Stimulated activated effector memory CD8-positive, alpha-beta T cell treated with anti-CD3 and anti-CD28 coated beads, Interleukin-12 subunit alpha, Interleukin-12 subunit beta, amount 100 ng/mL, for 72 hours (primary cell): ENCODE measurements around the gene TCP11L2.
"Not testable (repeated sequence)": the region's sequence is repeated elsewhere in the genome, so short reads cannot be mapped to it uniquely, and the experiment has no call there.

Experiments
- ATAC-seq: fragments of 150-1000 bp; cut with Tn5 transposase; 2 replicates; pipeline ENCODE4 v1.10.0; 2021
- DNase-seq, 2 donors: peaks; one replicate each; pipeline ENCODE4 v3.0.0; 2021 to 2022; ENCODE audit warnings: low spot score in 2 of 2
- H3K27ac Mint-ChIP-seq: one replicate; pipeline ENCODE4 v1.8.0; 2022; ENCODE audit warnings: mild to moderate bottlenecking, mixed read lengths
- H3K36me3 Mint-ChIP-seq: one replicate; pipeline ENCODE4 v1.8.0; 2022; ENCODE audit warnings: mild to moderate bottlenecking, mixed read lengths
- H3K4me1 Mint-ChIP-seq: one replicate; pipeline ENCODE4 v1.8.0; 2022; ENCODE audit warnings: mixed read lengths
- H3K4me3 Mint-ChIP-seq: one replicate; pipeline ENCODE4 v1.8.0; 2022; ENCODE audit warnings: mild to moderate bottlenecking, mixed read lengths
- H3K9me3 Mint-ChIP-seq: one replicate; pipeline ENCODE4 v1.8.0; 2022; ENCODE audit warnings: mixed read lengths

The TCP11L2 gene

DNA sequence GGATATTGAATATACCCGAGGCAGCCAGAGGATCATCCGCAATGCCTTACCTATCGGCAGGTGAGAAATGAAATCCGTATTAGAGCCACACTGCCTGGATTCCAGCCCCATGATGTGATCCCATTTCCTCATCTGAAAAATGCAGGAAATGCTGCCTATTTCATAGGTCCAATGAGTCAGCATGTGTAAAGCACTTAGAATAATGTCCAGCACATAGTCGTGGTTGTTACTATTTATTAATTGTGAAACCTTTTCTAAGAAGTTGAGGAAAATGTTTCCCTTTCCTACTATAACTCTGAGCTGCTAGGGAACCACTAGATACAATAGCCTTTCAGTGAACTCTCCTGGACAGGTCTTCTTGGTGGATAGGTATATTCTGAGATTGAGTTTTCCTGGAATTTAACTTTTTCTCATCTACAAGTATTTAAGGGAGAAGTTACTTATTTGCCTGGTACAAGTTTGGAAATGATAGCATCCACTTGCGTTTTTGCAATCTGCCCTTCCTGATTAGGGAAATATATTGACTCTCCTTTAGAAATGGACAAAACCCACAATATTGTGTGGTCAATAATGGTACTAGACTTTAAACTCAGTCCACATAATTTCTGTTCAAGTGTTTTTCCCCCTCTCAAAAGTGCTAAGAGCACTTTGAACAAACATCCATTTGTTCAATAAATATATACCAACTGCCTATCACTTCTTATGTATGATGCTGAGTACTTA, 67.3 kb downstream of the TCP11L2 start:
- H3K4me3 Mint-ChIP-seq, result no peak overlapping the region
- no peak overlapping the region for H3K27ac Mint-ChIP-seq
- no peak for ATAC-seq
- H3K4me1 Mint-ChIP-seq, result no peaks in the 10 kb centered on the region
- H3K9me3 Mint-ChIP-seq, result no peaks in the 10 kb centered on the region
- H3K36me3 Mint-ChIP-seq, result peaks cover 63% of the 10 kb centered on the region
- DNase-seq, result no peak

DNA sequence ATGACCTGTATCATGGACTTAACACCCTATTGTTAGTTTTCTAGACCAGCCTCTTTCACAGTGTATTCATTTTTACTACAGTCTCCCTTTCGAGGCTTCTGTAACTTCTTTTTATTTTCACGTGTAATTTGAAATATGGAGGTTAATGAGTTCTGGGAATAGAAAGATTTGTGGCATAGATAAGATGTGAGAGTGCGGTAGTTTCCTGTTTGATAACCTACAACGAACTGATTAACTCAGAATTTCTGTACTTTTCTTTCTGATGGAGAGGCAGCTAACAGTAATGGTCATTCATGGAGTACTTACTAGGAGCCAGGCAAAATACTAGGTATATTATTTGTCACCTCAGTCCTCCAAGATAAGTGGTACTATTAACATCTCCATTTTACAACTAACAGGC, 76.3 kb downstream of the TCP11L2 start:
- no peak for DNase-seq
- Mint-ChIP-seq H3K36me3 (peaks cover 40% of the 10 kb centered on the region), H3K27ac (peak overlapping the region; percentile 23), H3K4me1 (peaks cover 8% of the 10 kb centered on the region), H3K9me3 (no peaks in the 10 kb centered on the region), H3K4me3 (no peak overlapping the region)
- no peak for ATAC-seq

DNA sequence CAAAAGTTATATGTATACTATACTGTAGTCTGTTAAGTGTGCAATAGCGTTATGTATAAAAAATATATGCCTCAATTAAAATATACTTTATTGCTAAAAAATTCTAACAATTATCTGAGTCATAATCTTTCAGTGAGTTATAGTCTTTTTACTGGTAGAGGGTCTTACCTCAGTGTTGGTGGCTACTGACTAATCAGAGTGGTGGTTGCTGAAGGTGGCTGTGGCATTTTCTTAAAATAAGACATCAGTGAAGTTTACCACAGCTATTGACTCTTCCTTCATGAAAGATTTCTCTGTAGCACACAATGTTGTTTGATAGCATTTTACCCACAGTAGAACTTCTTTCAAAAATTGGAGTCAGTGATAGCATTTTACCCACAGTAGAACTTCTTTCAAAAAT, 78.4 kb downstream of the TCP11L2 start:
- Mint-ChIP-seq H3K36me3 (peaks cover 41% of the 10 kb centered on the region), H3K4me3 (no peak overlapping the region), H3K9me3 (no peaks in the 10 kb centered on the region), H3K4me1 (peaks cover 8% of the 10 kb centered on the region), H3K27ac (no peak overlapping the region)
- ATAC-seq (peak; percentile 67), DNase-seq (no peak)

DNA sequence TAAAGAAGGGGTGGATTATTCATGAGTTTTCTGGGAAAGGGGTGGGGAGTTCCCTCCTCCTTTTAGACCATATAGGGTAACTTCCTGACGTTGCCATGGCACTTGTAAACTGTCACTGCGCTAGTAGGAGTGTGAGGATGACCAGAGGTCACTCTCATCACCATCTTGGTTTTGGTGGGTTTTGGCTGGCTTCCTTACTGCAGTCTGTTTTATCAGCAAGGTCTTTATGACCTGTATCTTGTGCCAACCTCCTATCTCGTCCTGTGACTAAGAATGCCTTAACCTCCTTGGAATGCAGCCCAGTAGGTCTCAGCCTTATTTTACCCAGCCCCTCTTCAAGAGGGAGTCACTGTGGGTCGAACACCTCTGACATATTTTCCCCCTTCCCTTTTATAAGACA, 79.3 kb downstream of the TCP11L2 start:
- not testable (repeated sequence) for DNase-seq, H3K4me3 Mint-ChIP-seq, H3K4me1 Mint-ChIP-seq, ATAC-seq, H3K27ac Mint-ChIP-seq, H3K9me3 Mint-ChIP-seq
- peaks cover 32% of the 10 kb centered on the region for H3K36me3 Mint-ChIP-seq

DNA sequence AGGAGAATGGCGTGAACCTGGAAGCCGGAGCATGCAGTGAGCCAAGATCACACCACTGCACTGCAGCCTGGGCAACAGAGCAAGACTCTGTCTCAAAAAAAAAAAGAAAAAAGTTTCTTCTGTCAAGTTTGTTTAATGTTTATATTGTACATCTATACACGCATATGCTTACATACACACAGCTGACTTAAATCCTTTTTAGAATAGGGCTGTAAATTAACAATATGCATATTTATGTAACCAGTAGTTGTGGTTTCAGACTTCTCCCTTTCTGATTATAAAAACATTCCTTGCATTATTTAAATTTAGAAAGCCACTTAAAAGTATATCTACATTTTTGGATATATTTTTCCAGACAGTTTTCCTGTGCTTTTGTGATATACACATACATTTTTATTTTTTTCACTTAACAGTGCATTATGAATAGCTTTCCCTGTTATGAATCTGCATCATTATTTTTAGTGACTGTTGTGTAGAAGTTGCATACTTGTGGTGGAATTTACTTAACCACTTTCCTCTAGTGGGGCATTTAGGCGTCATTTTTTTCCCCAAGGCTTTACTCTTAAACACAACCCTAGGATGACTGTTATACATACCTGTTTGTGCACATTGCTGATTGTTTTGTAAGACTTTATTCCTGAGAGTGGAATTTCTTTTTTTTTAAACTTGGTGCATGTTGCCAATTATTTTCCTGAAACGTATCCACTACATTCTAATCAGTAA, 84.4 kb downstream of the TCP11L2 start:
- ATAC-seq (no peak), DNase-seq (no peak)
- no peaks in the 10 kb centered on the region for H3K4me1 Mint-ChIP-seq
- peaks cover 12% of the 10 kb centered on the region for H3K36me3 Mint-ChIP-seq
- no peak overlapping the region for H3K4me3 Mint-ChIP-seq
- H3K9me3 Mint-ChIP-seq, result no peaks in the 10 kb centered on the region
- no peak overlapping the region for H3K27ac Mint-ChIP-seq

DNA sequence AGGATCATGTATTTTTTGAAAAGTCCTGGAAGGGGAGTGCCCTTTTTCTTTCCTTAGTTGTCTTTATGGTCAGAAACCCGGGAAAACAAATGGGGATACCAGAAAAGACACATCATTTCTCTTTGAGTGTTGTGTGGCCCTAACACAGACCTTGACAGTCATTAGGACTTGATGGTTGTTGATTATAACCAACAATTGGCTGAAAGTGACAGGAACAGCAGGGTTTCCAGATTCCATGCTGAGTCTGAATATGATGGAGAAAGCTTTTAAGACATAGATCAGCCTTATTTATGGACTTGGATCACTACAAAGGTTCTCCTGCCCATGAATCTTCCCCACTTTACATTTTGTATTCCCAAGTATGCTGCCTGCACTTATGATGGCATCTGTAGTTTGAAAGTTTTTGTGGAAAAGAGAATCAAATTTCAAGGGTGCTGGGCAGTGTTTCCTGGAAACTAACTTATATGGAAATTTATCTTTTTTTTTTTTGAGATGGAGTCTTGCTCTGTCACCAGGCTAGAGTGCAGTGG, 85.4 kb downstream of the TCP11L2 start:
- DNase-seq (no peak), ATAC-seq (no peak)
- Mint-ChIP-seq H3K4me1 (no peaks in the 10 kb centered on the region), H3K9me3 (no peaks in the 10 kb centered on the region), H3K27ac (no peak overlapping the region), H3K36me3 (peaks cover 14% of the 10 kb centered on the region), H3K4me3 (no peak overlapping the region)

DNA sequence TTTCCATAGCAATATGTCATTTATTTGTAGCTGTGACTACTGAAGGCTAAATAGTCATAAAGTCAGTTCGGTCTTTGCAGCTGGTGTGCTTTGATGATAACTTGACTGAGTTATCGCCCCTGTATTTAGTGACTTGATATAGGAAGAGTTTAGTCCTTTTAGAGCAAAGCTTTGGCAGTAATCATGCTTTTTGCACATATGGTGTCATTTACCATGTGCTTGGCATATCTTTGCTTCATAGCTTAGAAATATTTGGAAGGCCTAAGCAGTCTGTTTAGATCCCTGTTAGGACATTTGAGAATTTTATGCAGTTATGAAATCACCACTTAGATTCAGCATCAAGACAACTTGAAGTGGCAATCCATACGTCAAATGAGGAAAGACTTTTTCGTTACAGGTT, 86.6 kb downstream of the TCP11L2 start:
- H3K9me3 Mint-ChIP-seq, result no peaks in the 10 kb centered on the region

DNA sequence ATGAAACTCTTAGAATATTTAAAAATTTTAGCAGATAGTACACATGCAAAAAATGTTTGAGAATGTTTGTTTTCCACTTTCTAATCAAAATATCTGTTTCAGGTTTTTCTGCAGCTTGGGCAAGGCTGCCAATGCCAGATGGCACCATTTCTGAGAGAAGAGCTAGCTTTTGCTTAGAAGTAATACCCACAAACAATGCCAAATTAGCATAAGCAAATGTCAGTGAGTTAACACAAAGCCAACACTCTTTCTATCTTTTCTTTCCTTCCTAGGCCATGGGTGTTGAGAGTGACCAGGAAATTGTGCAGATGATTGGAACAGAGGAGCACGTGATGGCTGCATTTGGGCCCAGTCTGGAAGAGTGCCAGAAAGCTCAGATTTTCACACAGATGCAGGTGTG, 90.2 kb downstream of the TCP11L2 start:
- ATAC-seq (no peak), DNase-seq (no peak)
- no peaks in the 10 kb centered on the region for H3K9me3 Mint-ChIP-seq
- no peak overlapping the region for H3K27ac Mint-ChIP-seq
- no peak overlapping the region for H3K4me3 Mint-ChIP-seq
- H3K4me1 Mint-ChIP-seq, result no peaks in the 10 kb centered on the region
- peaks cover 17% of the 10 kb centered on the region for H3K36me3 Mint-ChIP-seq

More for the DNA sequence above, 86.6 kb downstream of the TCP11L2 start:
- Mint-ChIP-seq H3K36me3 (peaks cover 14% of the 10 kb centered on the region), H3K4me1 (no peaks in the 10 kb centered on the region), H3K27ac (no peak overlapping the region), H3K4me3 (no peak overlapping the region)
- DNase-seq, result no peak
- no peak for ATAC-seq
